Measurements from ENCODE around the gene ASB17. TPM values are rescaled to one million over a fixed set of nuclear protein-coding genes. Genes with fewer than 3 reads are reported as not detected.

The ASB17 gene
- total RNA-seq, 1 donor from 2014 or later, result not detected

GRCh38 chr1:75870951-75871350, 61.3 kb downstream of the ASB17 start:
- ATAC-seq, result no peak
- no peak for DNase-seq
- intact Hi-C loops (cut with micrococcal nuclease), result no loop called here

Other genes starting within 250 kb of the ASB17 start
- gene ACADM, start 207.7 kb downstream of the ASB17 start, total RNA-seq, result 357 TPM
- 54.3 TPM for gene RABGGTB, start 146.1 kb downstream of the ASB17 start, total RNA-seq
- gene MSH4, start 135.5 kb downstream of the ASB17 start, total RNA-seq, result 0.40 TPM
- 5.9 TPM for gene ST6GALNAC3, start 142.3 kb upstream of the ASB17 start, total RNA-seq

Data from left ventricle myocardium superior (tissue), 1 donor.